ENCODE data around the gene DPYD. TPM values are rescaled to one million over a fixed set of nuclear protein-coding genes. Genes with fewer than 3 reads are reported as not detected.

The DPYD gene
- total RNA-seq, 2 donors from 2014 or later: 40.3 to 50.3 TPM

DNA sequence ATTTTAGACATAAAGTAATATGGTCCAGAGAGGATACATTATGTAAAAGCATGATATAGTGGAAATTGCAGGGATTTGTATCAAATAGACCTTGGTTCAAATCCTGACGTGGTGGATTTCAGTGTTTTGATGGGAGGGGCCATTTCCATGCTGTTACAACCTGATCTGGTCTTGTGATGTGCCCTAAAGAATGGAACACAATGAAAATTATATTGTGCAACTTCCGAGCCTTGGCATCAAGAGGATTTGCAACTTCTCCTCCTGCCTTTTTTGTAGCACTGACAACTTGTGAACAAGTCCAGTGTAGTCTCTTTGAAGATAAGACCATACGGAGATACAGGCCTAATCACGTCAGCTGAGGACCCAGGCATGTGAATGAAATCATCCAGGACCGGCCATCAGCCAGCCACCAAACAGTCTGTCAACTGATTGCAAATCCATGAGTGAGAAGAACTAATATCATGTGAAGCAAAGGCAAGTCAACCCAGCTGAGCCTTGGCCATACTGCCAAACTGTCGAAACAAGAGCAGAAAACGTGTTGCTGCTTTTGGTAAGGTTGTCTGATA is 412.1 kb downstream of the DPYD start:
- intact Hi-C loops (cut with DNase I): no loop called here
- DNase-seq (ENCODE audit: low spot score): no peak

DNA sequence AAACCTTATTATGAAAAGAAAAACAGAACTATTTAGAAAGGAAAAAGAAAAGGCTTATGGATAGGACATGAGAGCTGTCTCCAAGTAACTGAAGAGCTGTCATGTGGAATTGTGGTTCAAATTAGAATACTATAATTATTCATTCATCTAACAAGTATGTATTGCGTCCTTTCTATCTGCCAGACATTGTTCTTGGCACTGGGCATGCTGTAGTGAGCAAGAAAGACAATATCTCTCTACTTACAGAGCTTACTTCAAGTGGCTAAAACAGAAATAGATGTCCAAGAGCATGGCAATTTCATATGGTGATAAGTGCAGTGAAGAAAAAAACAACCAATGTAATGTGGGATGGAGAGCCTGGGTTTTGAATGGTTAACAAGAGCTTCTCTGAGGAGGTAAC is 413.0 kb downstream of the DPYD start:
- DNase-seq (ENCODE audit: low spot score): no peak
- intact Hi-C loops (cut with DNase I): no loop called here

DNA sequence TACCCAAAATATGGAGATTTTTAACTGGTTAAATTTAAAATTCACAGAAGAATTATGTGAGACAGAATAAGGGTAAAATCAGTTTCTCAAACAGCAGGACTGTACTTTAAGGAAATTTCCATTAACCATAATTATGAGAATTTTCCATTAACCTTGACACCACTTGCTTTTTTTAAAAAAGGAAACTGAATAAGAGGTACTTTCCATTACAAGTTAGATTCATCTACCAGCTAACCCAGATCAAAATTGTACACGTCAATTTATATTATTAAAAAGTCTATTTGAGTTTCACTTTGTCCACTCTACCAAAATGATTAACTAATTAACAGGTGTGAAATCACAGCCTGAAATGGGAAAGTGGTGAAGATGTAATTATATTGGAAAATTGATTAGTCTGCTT is 414.5 kb downstream of the DPYD start:
- intact Hi-C loops (cut with DNase I): no loop called here
- DNase-seq (ENCODE audit: low spot score): no peak

DNA sequence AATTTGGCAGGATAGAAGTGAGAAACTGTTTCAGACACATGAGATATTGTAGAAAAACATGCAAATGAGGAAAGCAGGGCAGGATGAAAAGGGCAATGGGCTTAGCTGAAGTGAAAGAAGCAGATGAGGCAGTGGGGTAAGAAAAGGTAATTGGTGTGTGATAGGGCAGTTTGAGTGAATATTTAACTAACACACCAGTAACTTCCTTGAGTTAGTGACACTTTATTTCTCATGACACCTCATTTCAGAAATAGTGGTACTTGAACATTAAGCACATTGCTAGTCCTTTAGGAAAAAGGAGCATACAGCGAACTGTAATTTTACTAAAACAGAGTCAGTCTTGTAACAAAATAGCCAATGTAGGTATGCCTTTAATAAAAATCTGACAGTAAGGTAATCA is 415.0 kb downstream of the DPYD start:
- no peak for DNase-seq (ENCODE audit: low spot score)
- intact Hi-C loops (cut with DNase I): no loop called here

DNA sequence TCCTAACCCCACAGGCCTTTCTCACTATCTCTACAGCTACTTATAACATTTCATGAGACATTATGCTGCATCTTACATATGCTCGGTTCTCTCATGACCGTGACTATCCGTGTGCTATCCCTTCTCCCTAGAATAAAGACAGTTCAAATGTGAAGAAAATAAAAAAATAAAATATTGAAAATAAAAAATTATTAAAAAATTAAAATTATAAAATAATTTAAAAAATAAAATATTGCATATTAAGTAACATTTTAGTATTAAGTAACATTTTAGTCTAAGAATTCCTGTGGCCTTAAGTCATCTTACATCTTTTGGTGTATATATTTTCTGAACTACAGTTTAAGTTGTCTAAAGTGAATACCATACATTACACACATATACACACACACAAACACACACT is 415.5 kb downstream of the DPYD start:
- DNase-seq (ENCODE audit: low spot score): no peak
- intact Hi-C loops (cut with DNase I): no loop called here

DNA sequence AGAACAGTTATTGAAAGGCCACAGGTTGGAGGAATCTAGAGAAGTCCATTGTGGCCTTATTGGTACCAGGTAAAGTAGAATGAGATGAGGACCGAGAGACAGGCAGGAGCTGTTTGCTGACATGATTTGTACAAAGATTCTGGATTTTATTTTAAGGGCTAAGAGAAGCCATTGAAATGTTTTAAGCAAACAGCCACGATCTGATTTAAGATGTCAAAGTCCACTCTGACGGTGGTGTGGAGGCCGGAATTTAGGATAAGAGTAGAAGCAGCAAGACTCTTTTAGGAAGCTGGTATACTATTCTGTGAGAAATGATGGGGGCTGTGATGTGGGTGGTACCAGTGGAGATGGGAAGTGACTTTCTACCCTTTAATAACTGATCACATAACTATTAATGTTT is 418.5 kb downstream of the DPYD start:
- no peak for DNase-seq (ENCODE audit: low spot score)
- intact Hi-C loops (cut with DNase I): no loop called here

DNA sequence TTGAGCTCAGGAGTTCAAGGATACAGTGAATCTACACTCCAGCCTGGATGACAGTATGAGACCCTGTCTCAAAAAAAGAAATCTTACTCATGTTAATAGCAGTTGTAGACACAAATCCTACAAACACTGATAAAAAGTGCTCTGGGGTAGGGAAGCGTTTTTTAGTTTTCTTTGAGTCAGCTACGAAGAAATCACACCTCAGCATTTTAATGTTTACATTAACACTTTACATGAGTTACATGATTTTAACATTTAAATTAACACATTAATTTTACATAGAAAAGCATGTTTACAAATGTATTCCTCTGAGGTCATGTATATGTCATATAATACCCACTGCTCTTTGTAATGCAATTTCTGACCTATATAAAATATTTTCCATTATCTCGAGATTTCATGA is 419.2 kb downstream of the DPYD start:
- DNase-seq (ENCODE audit: low spot score): no peak
- intact Hi-C loops (cut with DNase I): no loop called here

DNA sequence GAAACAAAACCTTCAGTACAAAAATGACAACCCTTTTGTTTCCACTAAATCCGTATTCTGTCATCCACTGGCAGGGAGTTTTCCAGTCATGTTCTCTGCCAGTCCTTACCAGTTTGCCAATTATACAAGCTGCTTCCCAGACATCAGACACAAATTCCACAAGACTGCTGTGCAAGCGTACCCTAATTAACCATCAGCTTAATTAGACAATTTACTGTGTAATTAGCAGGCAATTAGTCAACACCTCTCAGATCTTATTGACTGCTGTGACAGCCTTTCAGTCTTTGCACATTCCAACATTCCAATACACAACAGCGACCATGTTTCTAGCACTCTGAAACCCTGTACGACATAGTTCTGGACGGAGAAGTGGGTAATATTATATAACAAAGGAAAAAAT is 420.1 kb downstream of the DPYD start:
- intact Hi-C loops (cut with DNase I): no loop called here
- no peak for DNase-seq (ENCODE audit: low spot score)

DNA sequence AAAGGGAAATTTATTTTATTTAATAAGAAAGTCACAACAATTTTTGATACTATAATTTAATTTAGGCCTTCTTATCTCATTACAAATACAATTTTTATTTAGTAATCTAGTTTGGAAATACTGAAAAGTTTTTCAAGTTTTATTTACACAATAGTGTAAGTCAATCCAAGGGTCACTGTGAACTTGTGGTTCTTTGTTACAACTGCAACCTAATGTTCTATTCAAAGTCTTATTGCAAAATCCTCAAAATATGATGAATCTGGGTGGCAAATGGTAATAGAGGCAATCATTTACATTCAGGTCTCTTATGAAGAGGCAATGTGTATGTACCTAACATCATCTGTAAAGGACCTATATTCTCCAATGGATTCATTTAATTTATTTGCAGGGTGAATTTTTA is 421.2 kb downstream of the DPYD start:
- intact Hi-C loops (cut with DNase I): no loop called here
- no peak for DNase-seq (ENCODE audit: low spot score)

DNA sequence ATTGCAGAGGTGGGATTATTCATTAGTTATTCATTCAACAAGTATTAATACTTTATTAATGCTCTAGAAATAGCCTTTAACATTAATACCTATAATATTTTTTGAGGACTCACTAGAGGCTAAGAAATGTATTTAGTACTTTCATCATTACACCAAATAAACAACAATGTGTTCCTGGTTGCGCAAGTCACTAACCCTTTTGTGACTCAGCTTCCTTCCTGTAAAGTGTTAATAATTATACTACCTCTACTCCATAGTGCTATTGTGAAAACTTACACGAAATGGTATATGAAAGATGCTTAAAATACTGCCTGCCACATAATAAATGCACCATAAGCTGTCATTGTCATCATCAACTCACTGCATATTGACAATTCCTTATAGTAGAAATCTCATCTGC is 431.0 kb downstream of the DPYD start:
- intact Hi-C loops (cut with DNase I): no loop called here
- DNase-seq (ENCODE audit: low spot score): no peak

DNA sequence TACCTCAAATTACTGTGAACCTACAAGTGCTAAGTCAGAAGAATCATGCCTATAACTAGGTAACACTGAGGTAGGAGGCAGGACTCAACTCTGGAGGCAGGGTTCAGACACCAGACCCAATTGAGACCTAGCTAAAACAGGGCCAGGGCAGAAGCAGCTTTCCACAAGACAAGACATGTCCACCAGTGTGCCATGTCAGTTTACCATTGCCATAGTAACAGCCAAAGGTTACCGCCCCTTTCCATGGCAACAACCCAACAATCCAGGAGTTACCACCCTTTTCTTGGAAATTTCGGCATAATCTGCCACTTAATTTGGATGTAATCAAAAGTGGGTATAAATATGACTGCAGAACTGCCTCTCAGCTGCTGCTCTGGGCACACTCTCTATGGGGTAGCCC is 432.3 kb downstream of the DPYD start:
- no peak for DNase-seq (ENCODE audit: low spot score)
- intact Hi-C loops (cut with DNase I): no loop called here

DNA sequence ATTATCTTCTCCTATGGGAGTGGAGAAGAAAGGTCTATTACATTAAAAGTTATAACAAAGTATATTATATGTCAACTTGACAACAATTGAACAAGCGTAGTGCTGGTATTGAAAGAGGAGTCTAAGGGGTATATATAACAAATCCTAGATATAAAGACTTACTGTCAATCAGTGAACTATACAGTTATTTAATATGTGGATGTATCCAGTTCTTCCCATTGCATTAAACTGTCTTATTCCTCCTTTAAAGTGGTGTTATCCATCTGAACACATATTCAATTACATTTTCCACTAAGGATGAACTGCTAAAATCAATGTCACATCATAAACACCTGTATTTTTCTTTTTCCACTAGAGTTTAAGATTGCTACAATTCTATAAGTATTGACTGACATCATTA is 438.8 kb downstream of the DPYD start:
- intact Hi-C loops (cut with DNase I): no loop called here
- DNase-seq (ENCODE audit: low spot score): no peak

DNA sequence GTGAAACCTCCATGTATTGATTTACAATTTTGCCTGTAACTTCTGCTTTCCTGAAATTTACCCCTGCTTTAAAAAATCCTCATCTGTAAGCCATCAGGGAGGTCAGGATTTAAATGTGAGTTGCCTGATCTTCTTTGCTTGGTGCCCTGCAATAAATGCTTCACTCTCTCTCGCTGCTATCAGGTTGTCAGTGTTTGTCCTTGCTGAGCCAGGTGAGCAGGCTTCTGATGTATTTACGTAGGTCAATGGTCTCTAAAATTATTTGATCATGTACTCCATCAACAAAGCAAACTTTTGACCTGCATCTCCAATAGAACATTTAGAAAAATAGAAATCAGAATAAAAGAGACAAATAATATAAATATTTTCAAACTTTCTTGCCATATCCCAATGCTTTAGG is 453.4 kb downstream of the DPYD start:
- intact Hi-C loops (cut with DNase I): no loop called here
- no peak for DNase-seq (ENCODE audit: low spot score)

DNA sequence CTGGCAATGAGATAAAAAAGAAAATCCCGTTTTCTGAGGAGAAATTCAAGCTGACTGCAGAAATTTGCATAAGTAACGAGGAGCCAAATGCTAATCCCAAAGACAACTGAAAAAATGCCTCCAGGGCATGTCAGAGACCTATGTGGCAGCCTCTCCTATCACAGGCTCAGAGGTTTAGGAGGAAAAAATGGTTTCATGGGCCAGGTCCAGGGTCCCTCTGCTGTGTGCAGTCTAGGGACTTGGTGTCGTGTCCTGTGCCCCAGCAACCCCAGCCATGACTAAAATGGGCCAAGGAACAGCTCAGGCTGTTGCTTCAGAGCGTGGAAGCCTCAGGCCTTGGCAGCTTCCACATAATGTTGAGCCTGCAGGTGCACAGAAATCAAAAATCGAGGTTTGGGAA is 456.5 kb downstream of the DPYD start:
- intact Hi-C loops (cut with DNase I): no loop called here
- no peak for DNase-seq (ENCODE audit: low spot score)

DNA sequence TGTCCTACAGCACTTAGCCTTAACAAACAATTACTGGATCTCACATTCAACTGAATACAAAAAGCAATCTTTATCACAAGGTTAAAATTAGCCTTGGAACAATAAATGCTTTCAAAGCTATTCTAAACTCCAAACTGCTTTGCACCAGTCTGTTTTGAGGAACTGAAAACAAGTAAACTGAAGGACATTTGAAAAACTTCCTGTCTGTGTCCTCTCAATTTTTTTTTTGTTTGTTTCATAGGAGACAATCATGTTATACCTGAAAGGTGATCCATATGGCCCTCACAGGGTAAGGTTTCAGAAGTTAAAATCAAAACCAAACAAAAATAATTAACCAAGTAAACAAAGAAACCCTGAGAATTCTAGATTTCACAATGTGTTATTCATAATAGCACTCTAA is 459.1 kb downstream of the DPYD start:
- DNase-seq (ENCODE audit: low spot score): no peak
- intact Hi-C loops (cut with DNase I): no loop called here

DNA sequence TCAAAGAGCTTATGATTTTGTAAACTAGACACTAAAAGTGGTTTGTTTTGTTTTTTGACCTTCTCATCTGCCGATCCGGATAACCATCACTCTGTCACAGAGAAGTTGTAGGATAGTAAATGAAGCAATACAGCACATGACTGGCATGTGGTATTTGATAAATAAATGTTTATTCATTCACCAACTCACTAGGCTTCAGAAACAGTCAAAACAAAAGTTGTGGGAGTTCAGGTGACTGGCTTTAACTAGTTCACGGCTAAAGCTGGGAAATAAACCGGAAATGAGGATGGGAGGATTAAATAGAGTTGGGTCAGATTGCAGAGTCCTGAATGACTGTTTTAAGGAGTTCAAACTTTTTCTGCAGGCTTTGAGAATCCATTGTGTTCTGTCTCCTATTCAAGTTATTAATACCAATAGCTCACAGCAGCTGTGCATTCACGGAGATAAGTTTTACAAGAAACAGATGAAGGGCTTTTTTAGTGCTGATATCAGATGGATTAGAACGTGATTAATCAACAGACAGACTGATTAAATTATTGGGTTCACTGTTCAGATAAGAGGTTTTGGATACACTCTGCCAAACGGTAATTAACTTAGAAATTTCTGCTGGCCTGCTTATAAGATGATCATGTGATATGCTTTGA is 463.3 kb downstream of the DPYD start:
- intact Hi-C loops (cut with DNase I): no loop called here
- DNase-seq (ENCODE audit: low spot score): no peak

DNA sequence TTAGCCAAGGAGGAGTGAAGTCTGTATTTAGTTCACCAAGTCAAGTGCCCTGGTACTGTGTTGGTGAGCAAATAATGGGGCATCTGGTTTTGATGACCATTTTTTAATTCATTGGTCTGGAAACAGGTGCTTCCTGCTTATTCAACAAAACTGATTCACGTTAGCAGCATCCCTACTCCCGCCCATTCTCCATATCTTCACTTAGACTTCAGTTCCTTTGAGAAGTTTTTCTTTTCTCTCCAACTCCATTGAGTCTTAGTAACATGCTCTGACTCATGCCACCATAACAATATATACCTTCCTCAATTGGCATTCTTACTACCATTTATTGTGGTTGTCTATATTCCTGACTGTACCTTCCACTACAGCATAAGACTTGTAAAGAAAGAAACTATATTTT is 468.9 kb downstream of the DPYD start:
- intact Hi-C loops (cut with DNase I): no loop called here
- no peak for DNase-seq (ENCODE audit: low spot score)

DNA sequence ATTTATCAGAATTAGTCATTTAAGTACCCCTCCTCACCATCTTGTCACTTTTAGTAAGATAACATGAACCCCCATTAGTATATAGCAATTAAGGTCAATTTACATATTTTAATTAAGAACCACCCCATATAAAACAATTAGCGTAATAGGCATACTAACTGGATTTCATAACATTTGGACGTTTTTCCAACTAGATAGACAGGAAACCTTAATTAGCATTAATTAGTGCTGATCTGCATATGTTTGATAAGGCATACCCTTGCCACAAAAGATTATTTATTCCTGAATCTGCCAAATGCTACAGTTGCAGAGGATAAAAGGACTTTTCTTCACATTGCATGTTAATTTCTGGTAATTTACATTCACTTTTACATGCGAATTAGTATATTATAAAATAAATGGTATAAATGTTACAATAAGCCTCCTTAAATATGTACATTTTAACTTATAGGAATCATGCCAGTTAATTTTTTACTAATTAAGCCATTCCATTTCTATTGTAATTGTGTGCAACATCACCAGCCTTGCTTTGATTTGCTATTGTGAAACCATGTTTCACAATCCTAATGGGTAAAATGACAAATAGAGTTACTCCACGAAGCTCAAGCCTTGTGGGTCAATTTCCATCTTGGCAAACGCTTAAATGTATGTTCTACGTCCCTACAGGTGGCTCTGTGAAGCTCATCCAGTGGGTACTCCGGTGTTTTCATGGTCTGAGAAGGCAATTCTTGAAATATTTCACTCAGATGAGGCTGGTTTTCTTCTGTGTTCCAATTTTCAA is 469.6 kb downstream of the DPYD start:
- intact Hi-C loops (cut with DNase I): no loop called here
- DNase-seq (ENCODE audit: low spot score): no peak

DNA sequence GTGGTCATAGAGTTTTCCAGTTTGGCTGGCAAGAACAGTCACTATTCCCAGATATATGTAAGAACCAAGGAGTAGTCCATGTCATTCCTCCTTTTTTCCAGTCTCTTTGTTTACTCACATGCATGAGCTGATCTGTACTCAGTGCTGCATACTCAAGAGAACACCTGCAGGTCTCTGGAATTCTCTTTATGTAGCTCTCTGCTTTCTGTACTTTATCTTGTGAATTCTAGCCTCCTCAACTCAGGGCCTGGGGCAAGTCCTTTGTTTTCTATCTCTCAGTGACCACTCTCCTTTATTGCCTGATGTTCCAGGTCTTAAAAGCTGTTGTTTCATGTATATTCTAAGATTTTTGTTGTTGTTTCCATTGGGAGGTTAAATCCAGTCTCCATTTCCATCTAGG is 478.9 kb downstream of the DPYD start:
- DNase-seq (ENCODE audit: low spot score): no peak
- intact Hi-C loops (cut with DNase I): no loop called here

DNA sequence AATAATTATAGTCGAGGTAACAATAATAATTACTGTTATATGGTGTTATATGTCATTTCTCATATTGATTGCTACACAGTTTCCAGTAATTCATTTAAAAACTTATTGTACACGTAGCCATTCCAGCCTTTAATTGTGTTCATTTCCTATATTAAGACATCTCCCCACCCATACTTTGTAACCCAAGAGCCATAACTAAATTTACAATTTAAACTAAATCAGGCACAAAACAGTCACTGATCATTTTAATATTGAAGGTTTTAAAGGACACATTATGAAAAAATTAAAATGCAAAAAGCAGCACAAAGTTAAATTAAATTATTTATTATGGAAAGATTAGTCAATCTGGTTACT is 487.0 kb downstream of the DPYD start:
- no peak for DNase-seq (ENCODE audit: low spot score)
- intact Hi-C loops (cut with DNase I): no loop called here

DNA sequence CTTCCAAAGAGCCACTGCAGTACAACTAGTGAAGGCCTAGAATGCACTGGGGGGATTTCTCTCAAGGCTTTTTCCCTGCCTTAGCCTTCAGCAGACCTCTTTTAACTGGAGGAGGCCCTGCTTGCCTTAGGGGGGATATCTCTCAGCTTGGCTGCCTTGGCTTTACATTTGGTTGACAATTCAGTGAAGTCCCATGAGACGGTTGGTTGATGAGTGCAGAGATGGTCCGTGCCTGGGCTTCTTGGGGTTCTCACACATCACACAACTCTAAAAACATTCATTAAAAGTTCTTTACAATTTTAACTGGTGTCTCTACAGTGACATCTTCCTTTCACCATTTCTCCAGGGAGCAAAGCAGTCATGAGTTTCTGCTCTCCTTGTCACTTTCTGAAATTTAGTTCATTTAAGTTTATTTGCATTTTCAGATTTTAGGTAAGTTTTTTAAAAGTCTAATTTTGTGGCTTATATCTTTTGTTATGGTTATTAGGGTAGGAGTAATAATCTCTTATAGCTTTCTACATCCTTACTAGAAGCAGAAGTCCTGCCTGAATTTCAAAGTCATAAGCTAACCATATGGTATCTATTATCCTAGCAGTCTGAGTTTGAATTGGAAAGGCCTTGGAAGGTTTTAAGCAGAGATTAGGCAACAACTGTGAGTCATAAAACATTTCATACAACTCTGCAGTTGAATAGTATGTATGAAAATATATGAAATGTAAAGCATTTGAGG is 487.6 kb downstream of the DPYD start:
- no peak for DNase-seq (ENCODE audit: low spot score)
- intact Hi-C loops (cut with DNase I): no loop called here

Data from posterior vena cava (tissue), 2 donors.